Esophagus squamous epithelium (tissue), 5 donors: ENCODE results near the gene PPP4C. TPM values are rescaled to one million over a fixed set of nuclear protein-coding genes. Genes with fewer than 3 reads are reported as not detected.
"Not testable (repeated sequence)": the region's sequence is repeated elsewhere in the genome, so short reads cannot be mapped to it uniquely, and the experiment has no call there.

ENCODE experiments used
- DNase-seq: peaks from one replicate; lab custom pipeline; 2025; lab: John Stamatoyannopoulos, UW
- H3K27ac ChIP-seq, 4 donors: fragments of 200-600 bp; sonication (generic); one replicate each; pipeline ENCODE4 v1.5.1; 2016 to 2019; ENCODE audit warnings: mild to moderate bottlenecking in 1 of 4
- H3K27me3 ChIP-seq, 4 donors: fragments of 200-600 bp; sonication (generic); 1 replicate in 3 of 4; 2 replicates in 1 of 4; pipeline versions ENCODE4 v1.5.1 to v1.6.0; 2017 to 2021; ENCODE audit warnings: antibody characterized with exemption in 1 of 4
- H3K36me3 ChIP-seq, 3 donors: fragments of 200-600 bp; sonication (generic); one replicate each; pipeline ENCODE4 v1.5.1; 2016 to 2019
- H3K4me1 ChIP-seq, 3 donors: fragments of 200-600 bp; sonication (generic); one replicate each; pipeline ENCODE4 v1.5.1; 2017 to 2019
- H3K4me3 ChIP-seq, 4 donors: fragments of 200-600 bp; sonication (generic); 1 replicate in 3 of 4; 2 replicates in 1 of 4; pipeline ENCODE4 v1.5.1; 2016 to 2019; ENCODE audit warnings: mild to moderate bottlenecking in 2 of 4, moderate library complexity in 1 of 4
- H3K9me3 ChIP-seq, 3 donors: fragments of 200-600 bp; sonication (generic); one replicate each; pipeline ENCODE4 v1.5.1; 2016 to 2019
- CTCF ChIP-seq, 6 experiments: fragments of 450-650 bp in 4 of 6; fragments of 200-600 bp in 2 of 6; sonication (generic) in 2 of 6; IDR thresholded peaks; one replicate each; pipeline ENCODE4 v1.5.1; 2016 to 2019; ENCODE audit warnings: antibody characterized with exemption in 6 of 6, mild to moderate bottlenecking in 4 of 6, moderate library complexity in 4 of 6
- POLR2A ChIP-seq, 4 donors: fragments of 450-650 bp; IDR thresholded peaks; one replicate each; pipeline ENCODE4 v1.6.1; 2017; ENCODE audit warnings: antibody characterized with exemption in 4 of 4, mild to moderate bottlenecking in 4 of 4, moderate library complexity in 3 of 4
- WGBS, 2 donors: methylation state at CpG; one replicate each; pipeline ENCODE4 v1.1.5; 2018; 5-methylcytosine and 5-hydroxymethylcytosine counted together
- intact Hi-C: fragments of 100-400 bp; cut with DNase I; formaldehyde crosslinking; loops from one replicate; pipeline ENCODE4 v1.15.0; 2022
- total RNA-seq, 4 donors: library from RNA; depleted of rRNA; stranded (reverse); fragments of >200 nt; gene quantifications; one replicate each; pipeline ENCODE4 v1.1.0, GENCODE V29; 2016
- donor health status: DM: yes; HTN: yes; CAD: no.

The PPP4C gene
- total RNA-seq, 4 donors from 2014 or later: 67.9 to 100 (median 78.4) TPM

- Histone ChIP-seq H3K27ac (no peak overlapping the region), H3K27me3 (peaks cover 0 to 85% (median 17%) of the 10 kb centered on the region in 4 donors), H3K36me3 (no peaks in the 10 kb centered on the region), H3K4me1 (peaks cover 6 to 14% (median 11%) of the 10 kb centered on the region in 3 donors), H3K9me3 (no peaks in the 10 kb centered on the region), H3K4me3 (no peak overlapping the region)
- DNase-seq: no peak
- TF ChIP-seq POLR2A (IDR thresholded peaks at IDR 0.05) (no peak), CTCF (IDR thresholded peaks at IDR 0.05) (no peak)
- 50 to 60% methylated on average over 7 of the region's 7 CpGs for WGBS, 2 donors
- intact Hi-C loops: no loop called here
Measured at GRCh38 chr16:30033270-30033669, 42.5 kb upstream of the PPP4C start.

- no peaks in the 10 kb centered on the region for H3K9me3 ChIP-seq
- H3K27me3 ChIP-seq: peaks cover 0 to 33% (median 2%) of the 10 kb centered on the region in 4 donors
- DNase-seq: no peak
- H3K4me1 ChIP-seq: no peaks in the 10 kb centered on the region
- 62 to 64% methylated on average over 5 of the region's 5 CpGs for WGBS, 2 donors
- no peak overlapping the region for H3K27ac ChIP-seq
- intact Hi-C loops: no loop called here
- no peak overlapping the region for H3K4me3 ChIP-seq
- no peak for TF ChIP-seq POLR2A (IDR thresholded peaks at IDR 0.05)
- TF ChIP-seq CTCF (IDR thresholded peaks at IDR 0.05): no peak
- H3K36me3 ChIP-seq: no peaks in the 10 kb centered on the region
Measured at GRCh38 chr16:30040221-30040620, 35.6 kb upstream of the PPP4C start.

- not testable (repeated sequence) for H3K9me3 ChIP-seq, H3K27ac ChIP-seq
- 85 to 86% methylated on average over 4 to 5 of the region's 5 CpGs for WGBS, 2 donors
Measured at GRCh38 chr16:30040690-30041089, 35.1 kb upstream of the PPP4C start.

GRCh38 chr16:30041841-30042240 is 34.0 kb upstream of the PPP4C start:
- H3K9me3 ChIP-seq: no peaks in the 10 kb centered on the region
- DNase-seq: no peak
- no peaks in the 10 kb centered on the region for H3K4me1 ChIP-seq
- WGBS, 2 donors: 13 to 16% methylated on average over 5 of the region's 5 CpGs
- intact Hi-C loops: no loop called here
- no peaks in the 10 kb centered on the region for H3K36me3 ChIP-seq
- H3K4me3 ChIP-seq: no peak overlapping the region
- H3K27me3 ChIP-seq: peaks cover 0 to 20% (median 2%) of the 10 kb centered on the region in 4 donors
- peak in 4 of 6 experiments; percentile 4 to 44 (median 32) for TF ChIP-seq CTCF (IDR thresholded peaks at IDR 0.05)
- no peak for TF ChIP-seq POLR2A (IDR thresholded peaks at IDR 0.05)
- no peak overlapping the region for H3K27ac ChIP-seq

More at GRCh38 chr16:30040690-30041089, 35.1 kb upstream of the PPP4C start:
- intact Hi-C loops, H3K4me3 ChIP-seq, H3K4me1 ChIP-seq, DNase-seq, H3K36me3 ChIP-seq: not testable (repeated sequence)
- peaks cover 0 to 28% (median 2%) of the 10 kb centered on the region in 4 donors for H3K27me3 ChIP-seq

GRCh38 chr16:30046178-30046577 is 29.6 kb upstream of the PPP4C start:
- no peak for TF ChIP-seq CTCF (IDR thresholded peaks at IDR 0.05)
- TF ChIP-seq POLR2A (IDR thresholded peaks at IDR 0.05): no peak
- intact Hi-C loops: no loop called here

GRCh38 chr16:30046588-30046987 is 29.2 kb upstream of the PPP4C start:
- Histone ChIP-seq H3K4me3 (no peak overlapping the region), H3K9me3 (no peaks in the 10 kb centered on the region), H3K27ac (no peak overlapping the region), H3K27me3 (peaks cover 0 to 19% (median 0%) of the 10 kb centered on the region in 4 donors), H3K36me3 (no peaks in the 10 kb centered on the region), H3K4me1 (peaks cover 0 to 28% (median 3%) of the 10 kb centered on the region in 3 donors)
- intact Hi-C loops: no loop called here
- 79 to 100% methylated on average over 1 of the region's 1 CpG for WGBS, 2 donors
- no peak for DNase-seq
- TF ChIP-seq POLR2A (IDR thresholded peaks at IDR 0.05) (no peak), CTCF (IDR thresholded peaks at IDR 0.05) (no peak)

More at GRCh38 chr16:30046178-30046577, 29.6 kb upstream of the PPP4C start:
- H3K4me3 ChIP-seq: no peak overlapping the region
- DNase-seq: no peak
- WGBS, 2 donors: 39 to 42% methylated on average over 7 to 8 of the region's 8 CpGs
- no peaks in the 10 kb centered on the region for H3K9me3 ChIP-seq
- peaks cover 0 to 19% (median 0%) of the 10 kb centered on the region in 4 donors for H3K27me3 ChIP-seq
- H3K36me3 ChIP-seq: no peaks in the 10 kb centered on the region
- H3K27ac ChIP-seq: no peak overlapping the region
- peaks cover 0 to 27% (median 3%) of the 10 kb centered on the region in 3 donors for H3K4me1 ChIP-seq
